Mesenchymal stem cell (in vitro differentiated cells and primary cell): ENCODE results near the gene FAM110D.

Source experiments
- DNase-seq: peaks from one replicate; pipeline ENCODE4 v3.0.0-alpha.2; 2013
- H2AFZ ChIP-seq: one replicate; pipeline ENCODE4 v1.6.1; 2013; ENCODE audit warnings: low read depth, mild to moderate bottlenecking, control low read depth, inconsistent platforms, low read length, moderate library complexity
- H2AK5ac ChIP-seq: 2 replicates; pipeline ENCODE4 v1.6.1; 2013; ENCODE audit warnings: low read length, moderate library complexity, mild to moderate bottlenecking, inconsistent platforms; ENCODE audit not compliant: severe bottlenecking
- H2BK120ac ChIP-seq: one replicate; pipeline ENCODE4 v1.6.1; 2013; ENCODE audit warnings: low read depth, mild to moderate bottlenecking, inconsistent platforms, low read length, moderate library complexity
- H2BK12ac ChIP-seq, 2 experiments: one replicate each; pipeline ENCODE4 v1.6.1; 2013; ENCODE audit warnings: inconsistent platforms in 2 of 2, low read length in 2 of 2, mild to moderate bottlenecking in 2 of 2, moderate library complexity in 2 of 2, control low read depth in 1 of 2
- H2BK15ac ChIP-seq: one replicate; pipeline ENCODE4 v1.6.1; 2013; ENCODE audit warnings: mild to moderate bottlenecking, low read depth, inconsistent platforms; ENCODE audit not compliant: poor library complexity, severe bottlenecking
- H2BK5ac ChIP-seq: 2 replicates; pipeline ENCODE4 v1.6.1; 2013; ENCODE audit warnings: low read depth, mild to moderate bottlenecking, low read length, control low read depth, inconsistent platforms; ENCODE audit not compliant: poor library complexity, severe bottlenecking
- H3K14ac ChIP-seq, 2 experiments: one replicate each; pipeline ENCODE4 v1.6.1; 2013; ENCODE audit warnings: inconsistent platforms in 2 of 2, low read length in 2 of 2, control low read depth in 1 of 2, mild to moderate bottlenecking in 1 of 2, moderate library complexity in 1 of 2
- H3K18ac ChIP-seq, 2 experiments: one replicate each; pipeline ENCODE4 v1.6.1; 2013; ENCODE audit warnings: inconsistent platforms in 2 of 2, low read length in 2 of 2, control low read depth in 1 of 2, low read depth in 1 of 2, mild to moderate bottlenecking in 1 of 2
- H3K23ac ChIP-seq, 2 experiments: one replicate each; pipeline ENCODE4 v1.6.1; 2013; ENCODE audit warnings: inconsistent platforms in 2 of 2, low read length in 2 of 2, mild to moderate bottlenecking in 2 of 2, moderate library complexity in 2 of 2, control low read depth in 1 of 2
- H3K27ac ChIP-seq: 2 replicates; pipeline ENCODE4 v1.5.1; 2013; ENCODE audit warnings: mild to moderate bottlenecking, moderate library complexity, low read length, control low read depth, inconsistent platforms; ENCODE audit not compliant: poor library complexity, severe bottlenecking
- H3K27me3 ChIP-seq, 2 experiments: 2 replicates each; pipeline versions ENCODE4 v1.6.1 to v1.7.0; 2013; ENCODE audit warnings: low read length in 2 of 2, mild to moderate bottlenecking in 2 of 2, moderate library complexity in 2 of 2, control low read depth in 1 of 2, inconsistent platforms in 1 of 2; ENCODE audit not compliant: control insufficient read depth in 1 of 2, insufficient read depth in 1 of 2
- H3K36me3 ChIP-seq, 2 experiments: 2 replicates each; pipeline versions ENCODE4 v1.6.1 to v1.7.0; 2013; ENCODE audit warnings: low read length in 2 of 2, control low read depth in 1 of 2, inconsistent platforms in 1 of 2, low read depth in 1 of 2, mild to moderate bottlenecking in 1 of 2; ENCODE audit not compliant: insufficient read depth in 2 of 2, control insufficient read depth in 1 of 2
- H3K4ac ChIP-seq, 2 experiments: one replicate each; pipeline ENCODE4 v1.6.1; 2013; ENCODE audit warnings: inconsistent platforms in 2 of 2, low read length in 2 of 2, mild to moderate bottlenecking in 2 of 2, moderate library complexity in 2 of 2, control low read depth in 1 of 2, low read depth in 1 of 2
- H3K4me1 ChIP-seq: 2 replicates; pipeline ENCODE4 v1.6.1; 2013; ENCODE audit warnings: low read depth, low read length, control low read depth; ENCODE audit not compliant: control insufficient read depth, insufficient read depth
- H3K4me2 ChIP-seq: 2 replicates; pipeline ENCODE4 v1.6.1; 2013; ENCODE audit warnings: low read length, mild to moderate bottlenecking, inconsistent platforms; ENCODE audit not compliant: poor library complexity, severe bottlenecking
- H3K4me3 ChIP-seq, 2 experiments: 2 replicates each; pipeline versions ENCODE4 v1.5.1 to v1.7.0; 2013; ENCODE audit warnings: low read length in 2 of 2, mild to moderate bottlenecking in 2 of 2, control low read depth in 1 of 2, low read depth in 1 of 2; ENCODE audit not compliant: insufficient read depth in 1 of 2
- H3K79me1 ChIP-seq: replicated peaks from 2 replicates; pipeline ENCODE4 v1.6.1; 2013; ENCODE audit warnings: mild to moderate bottlenecking, control low read depth, low read length, inconsistent platforms; ENCODE audit not compliant: poor library complexity, severe bottlenecking
- H3K9ac ChIP-seq: 2 replicates; pipeline ENCODE4 v1.7.0; 2013; ENCODE audit warnings: mild to moderate bottlenecking, low read length, moderate library complexity
- H3K9me3 ChIP-seq: 2 replicates; pipeline ENCODE4 v1.7.0; 2013; ENCODE audit warnings: mild to moderate bottlenecking, low read length; ENCODE audit not compliant: control insufficient read depth
- H4K8ac ChIP-seq: one replicate; pipeline ENCODE4 v1.6.1; 2013; ENCODE audit warnings: inconsistent platforms, mild to moderate bottlenecking, low read length, moderate library complexity
- H4K91ac ChIP-seq: one replicate; pipeline ENCODE4 v1.6.1; 2013; ENCODE audit warnings: mild to moderate bottlenecking, low read length, inconsistent platforms
- WGBS: methylation state at CpG from one replicate; pipeline ENCODE4 v1.1.7; 2013; ENCODE audit warnings: mixed read lengths; 5-methylcytosine and 5-hydroxymethylcytosine counted together

Gene FAM110D

DNA sequence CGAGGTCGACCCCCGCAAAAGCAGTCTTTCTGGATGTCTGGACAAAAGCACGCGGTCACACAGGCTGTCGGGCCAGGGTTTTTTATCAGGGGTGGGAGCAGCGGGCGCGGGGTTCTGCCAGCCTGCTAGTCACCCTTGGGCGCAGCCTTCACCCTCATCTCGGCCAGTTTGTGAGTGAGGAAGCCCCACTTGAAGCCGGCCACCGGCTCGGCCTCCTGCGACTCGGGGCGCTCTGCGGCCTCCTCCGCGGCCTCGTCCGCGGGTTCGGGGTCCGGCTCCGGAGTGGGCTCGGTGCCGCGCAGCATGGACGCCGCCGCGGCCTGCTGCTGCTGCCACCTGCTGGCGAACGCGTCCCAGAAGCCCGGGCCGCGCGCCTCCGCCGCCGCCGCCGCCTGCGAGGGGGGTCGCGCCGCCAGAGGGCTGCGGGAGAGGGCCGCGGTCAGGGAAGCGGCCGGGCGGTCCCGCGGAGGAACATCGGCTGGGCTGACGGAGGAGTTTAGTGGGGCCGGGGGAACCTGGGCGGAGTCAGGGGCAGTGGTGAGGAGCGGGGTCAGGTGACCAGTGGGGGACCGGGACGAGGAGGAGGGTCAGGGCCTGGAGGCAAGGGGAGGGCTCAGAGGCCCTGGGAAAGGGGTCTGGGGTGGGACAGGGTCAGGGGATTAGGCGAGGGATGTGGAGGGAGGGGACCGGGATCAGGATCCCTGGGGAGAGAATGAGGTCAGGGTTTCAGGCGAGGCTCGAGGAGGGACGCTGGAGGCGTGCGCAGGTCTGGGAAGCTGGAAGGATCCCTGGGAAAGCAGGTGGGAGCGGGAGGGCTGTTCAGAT is 5.4 kb downstream of the FAM110D start:
- WGBS, result 15% methylated on average over 66 of the region's 72 CpGs
- Histone ChIP-seq H3K14ac (no peak overlapping the region), H3K4ac (peak overlapping the region; percentile 47 to 55), H3K27me3 (peaks cover 34 to 56% of the 10 kb centered on the region in 2 experiments), H2AFZ (peak overlapping the region; percentile 60), H3K23ac (no peak overlapping the region), H3K9me3 (no peaks in the 10 kb centered on the region), H4K91ac (peak overlapping the region; percentile 9), H3K4me3 (peak overlapping the region; percentile 54 to 68), H2BK15ac (peak overlapping the region; percentile 92), H2BK120ac (peak overlapping the region; percentile 15), H2BK5ac (no peak overlapping the region), H3K9ac (peak overlapping the region; percentile 51), H2AK5ac (no peak overlapping the region), H3K4me2 (peak overlapping the region; percentile 98), H3K36me3 (no peaks in the 10 kb centered on the region), H3K27ac (no peak overlapping the region), H3K18ac (peak overlapping the region; percentile 55 to 86), H3K79me1 (no peaks in the 10 kb centered on the region), H4K8ac (peak overlapping the region; percentile 55), H2BK12ac (peak overlapping the region in 1 of 2 experiments; percentile 75), H3K4me1 (peaks cover 21% of the 10 kb centered on the region)
- peak; percentile 24 for DNase-seq

DNA sequence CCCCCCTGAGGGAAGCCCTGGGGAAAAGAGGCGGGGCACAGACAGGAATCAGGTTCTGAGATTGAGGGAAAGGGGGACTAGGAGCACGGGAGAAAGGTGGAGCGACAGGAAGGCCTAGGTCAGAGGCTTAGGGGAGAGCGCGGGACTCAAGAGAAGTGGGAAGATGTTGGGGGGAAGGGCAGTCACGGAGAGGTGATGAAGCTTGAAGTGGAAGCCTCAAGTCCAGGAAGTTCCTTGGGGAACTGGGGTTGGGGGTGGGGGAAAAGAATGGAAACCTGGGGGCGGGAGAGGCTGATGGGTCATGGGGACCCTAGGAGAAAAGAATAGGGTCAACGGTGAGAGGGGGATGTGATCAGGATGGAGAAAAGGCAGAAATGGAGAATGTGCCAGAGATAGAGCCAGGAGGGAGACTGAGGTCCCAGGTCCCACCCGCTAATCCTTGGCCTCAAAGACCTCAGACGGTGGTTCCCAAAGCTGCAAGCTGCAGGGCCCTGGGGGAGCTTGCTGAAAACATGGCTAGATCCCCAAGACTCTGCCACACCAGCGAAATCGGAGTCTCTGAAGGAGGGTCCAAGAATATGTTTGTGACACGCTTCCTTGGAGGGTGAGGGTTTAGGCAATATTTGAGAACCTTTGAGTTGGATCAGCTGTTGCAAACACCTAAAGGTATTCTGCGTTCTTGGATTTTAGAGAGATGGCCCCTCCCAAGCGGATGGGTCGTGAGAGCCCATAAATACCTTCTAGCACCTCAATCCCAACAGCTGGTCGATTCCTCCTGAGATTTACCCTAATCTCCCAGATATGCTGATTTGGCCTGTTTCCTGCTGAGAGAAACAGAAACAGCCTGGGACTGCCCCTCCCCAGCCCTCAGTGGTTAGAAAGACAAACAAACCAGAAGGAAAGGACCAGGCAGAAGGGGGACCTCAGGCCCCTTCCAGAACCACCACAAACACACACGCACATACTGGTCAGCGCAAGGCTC is 6.3 kb downstream of the FAM110D start:
- 48% methylated on average over 17 of the region's 19 CpGs for WGBS
- Histone ChIP-seq H4K8ac (peak overlapping the region; percentile 55), H3K27me3 (peaks cover 28 to 50% of the 10 kb centered on the region in 2 experiments), H3K4ac (no peak overlapping the region), H3K9me3 (no peaks in the 10 kb centered on the region), H4K91ac (no peak overlapping the region), H3K79me1 (peaks cover 4% of the 10 kb centered on the region), H2BK5ac (no peak overlapping the region), H3K9ac (no peak overlapping the region), H3K18ac (peak overlapping the region in 1 of 2 experiments; percentile 46), H3K23ac (no peak overlapping the region), H3K27ac (no peak overlapping the region), H3K4me3 (peak overlapping the region in 1 of 2 experiments; percentile 68), H3K4me2 (peak overlapping the region; percentile 98), H2AK5ac (no peak overlapping the region), H3K4me1 (peaks cover 23% of the 10 kb centered on the region), H2BK12ac (peak overlapping the region; percentile 0 to 38), H3K36me3 (no peaks in the 10 kb centered on the region), H2AFZ (no peak overlapping the region), H3K14ac (no peak overlapping the region), H2BK15ac (peak overlapping the region; percentile 92), H2BK120ac (no peak overlapping the region)
- peak; percentile 49 for DNase-seq

- 81% methylated on average over 4 of the region's 4 CpGs for WGBS
- no peak for DNase-seq
- H3K14ac ChIP-seq, result no peak overlapping the region
- no peak overlapping the region for H4K91ac ChIP-seq
- no peak overlapping the region for H3K4ac ChIP-seq
- H3K9ac ChIP-seq, result no peak overlapping the region
- no peak overlapping the region for H3K18ac ChIP-seq
- H2BK15ac ChIP-seq, result no peak overlapping the region
- H3K36me3 ChIP-seq, result peaks cover 7 to 8% of the 10 kb centered on the region in 2 experiments
- no peak overlapping the region for H3K4me2 ChIP-seq
- peaks cover 15 to 38% of the 10 kb centered on the region in 2 experiments for H3K27me3 ChIP-seq
- no peak overlapping the region for H2AK5ac ChIP-seq
- H3K4me1 ChIP-seq, result peaks cover 28% of the 10 kb centered on the region
- no peaks in the 10 kb centered on the region for H3K9me3 ChIP-seq
- H3K79me1 ChIP-seq, result peaks cover 19% of the 10 kb centered on the region
- no peak overlapping the region for H3K27ac ChIP-seq
- no peak overlapping the region for H2AFZ ChIP-seq
- H3K23ac ChIP-seq, result no peak overlapping the region
- peak overlapping the region in 1 of 2 experiments; percentile 6 for H2BK12ac ChIP-seq
- H2BK120ac ChIP-seq, result no peak overlapping the region
- no peak overlapping the region for H3K4me3 ChIP-seq
- no peak overlapping the region for H4K8ac ChIP-seq
- no peak overlapping the region for H2BK5ac ChIP-seq
These were observed 7.9 kb downstream of the FAM110D start for GRCh38 chr1:26166719-26167281.
